HepG2 (cell line): ENCODE measurements around the gene HABP4. TPM values are rescaled to one million over a fixed set of nuclear protein-coding genes. Genes with fewer than 3 reads are reported as not detected.

ENCODE experiments used
- FOXK2 ChIP-seq: fragments of 450-650 bp; IDR thresholded peaks from 2 replicates; pipeline ENCODE4 v1.6.1; 2016
- KAT2B ChIP-seq: fragments of 150-350 bp; IDR thresholded peaks from 2 replicates; pipeline ENCODE4 v1.6.1; 2014; ENCODE audit warnings: low read depth, low read length, borderline replicate concordance
- KLF12 ChIP-seq: sonication (generic); formaldehyde crosslinking; IDR thresholded peaks from 2 replicates; pipeline ENCODE4 v1.4.0; 2020; ENCODE audit warnings: missing genetic modification reagents, borderline replicate concordance
- KLF6 ChIP-seq: IDR thresholded peaks from 2 replicates; pipeline ENCODE4 v1.8.0; 2016; ENCODE audit warnings: missing biosample characterization, missing genetic modification reagents
- RBM22 ChIP-seq: fragments of 200-400 bp; formaldehyde crosslinking; optimal IDR thresholded peaks from 2 replicates; pipeline ENCODE3; 2017; ENCODE audit warnings: mild to moderate bottlenecking, low read length, moderate library complexity
- RCOR2 ChIP-seq: IDR thresholded peaks from 2 replicates; pipeline ENCODE4 v1.6.1; 2016; ENCODE audit warnings: missing biosample characterization, missing genetic modification reagents
- REST ChIP-seq, 2 experiments: IDR thresholded peaks; 2 replicates each; pipeline ENCODE4 v1.6.1; 2011 to 2012; ENCODE audit warnings: low read length in 2 of 2, borderline replicate concordance in 1 of 2, low read depth in 1 of 2, mild to moderate bottlenecking in 1 of 2, moderate library complexity in 1 of 2
- SIN3A ChIP-seq: IDR thresholded peaks from 2 replicates; pipeline ENCODE4 v1.6.1; 2011; ENCODE audit warnings: low read depth, mild to moderate bottlenecking, control low read depth, low read length, borderline replicate concordance
- TBX2 ChIP-seq: sonication (generic); formaldehyde crosslinking; IDR thresholded peaks from 2 replicates; pipeline ENCODE4 v1.5.0; 2020; ENCODE audit warnings: missing genetic modification reagents, mild to moderate bottlenecking, borderline replicate concordance
- THAP11 ChIP-seq: IDR thresholded peaks from 2 replicates; pipeline ENCODE4 v1.6.1; 2016; ENCODE audit warnings: missing biosample characterization, missing genetic modification reagents
- ZNF143 ChIP-seq: sonication (generic); formaldehyde crosslinking; IDR thresholded peaks from 2 replicates; pipeline ENCODE4 v1.4.0; 2020; ENCODE audit warnings: missing genetic modification reagents
- ZNF318 ChIP-seq: sonication (generic); formaldehyde crosslinking; IDR thresholded peaks from 2 replicates; pipeline ENCODE4 v1.4.0; 2020; ENCODE audit warnings: mild to moderate bottlenecking, missing genetic modification reagents
- ZNF343 ChIP-seq: sonication (generic); formaldehyde crosslinking; IDR thresholded peaks from 2 replicates; pipeline ENCODE4 v1.4.0; 2020; ENCODE audit warnings: mild to moderate bottlenecking, missing genetic modification reagents
- ZNF687 ChIP-seq: sonication (generic); formaldehyde crosslinking; IDR thresholded peaks from 2 replicates; pipeline ENCODE4 v1.5.1; 2020; ENCODE audit warnings: mild to moderate bottlenecking, missing genetic modification reagents, moderate library complexity
- polyA plus RNA-seq, 8 experiments: library from polyadenylated mRNA; depleted of rRNA in 3 of 8; stranded (reverse) in 7 of 8; unstranded in 1 of 8; fragments of >200 nt; fragmentation: Illumina TruSeq in 4 of 8; extraction: Trizol in 4 of 8; gene quantifications; 2 replicates each; pipeline versions ENCODE4 v1.2.1 to v1.2.3, GENCODE V29; 2011 to 2016; ENCODE audit warnings: low read depth in 4 of 8, missing spikeins in 1 of 8, mixed read lengths in 1 of 8; ENCODE audit not compliant: insufficient read depth in 1 of 8
- total RNA-seq, 5 experiments: library from RNA; depleted of rRNA; stranded (reverse); fragments of >200 nt; fragmentation: Illumina TruSeq; extraction: Trizol; gene quantifications; 2 replicates each; pipeline ENCODE4 v1.2.3, GENCODE V29; 2016; ENCODE audit warnings: low read depth in 1 of 5

The HABP4 gene
- total and polyA plus RNA-seq, 2 of the 13 experiments (the other 11 are each of a cell fraction or from before 2014, with no cell fraction given), result 14.3 to 26.6 TPM

GRCh38 chr9:96417051-96417586 lies 32.9 kb upstream of the HABP4 start (continued):
- TF ChIP-seq ZNF687 (CRISPR knock-in tag) (peak; percentile 95), RCOR2 (CRISPR knock-in tag) (0 out of 2 replicates have a peak, but pooled peaks have one; percentile 31), KAT2B (no peak), THAP11 (CRISPR knock-in tag) (peak; percentile 86), RBM22 (no peak), SIN3A (peak; percentile 89; the same call in 1 of the 2 replicates), FOXK2 (no peak), KLF6 (CRISPR knock-in tag) (peak; percentile 57; the same call in 1 of the 2 replicates), KLF12 (CRISPR knock-in tag) (0 out of 2 replicates have a peak, but pooled peaks have one; percentile 43), REST (IDR thresholded peaks at IDR 0.05; ENCODE audit: borderline replicate concordance in 1 of 2, low read depth in 1 of 2, low read length in 2 of 2) (peak in 1 of 2 experiments; percentile 61; a peak in 1 of 4 replicates), TBX2 (CRISPR knock-in tag) (peak; percentile 93), ZNF143 (CRISPR knock-in tag) (peak; percentile 54; the same call in 1 of the 2 replicates), ZNF343 (CRISPR knock-in tag) (peak; percentile 85), ZNF318 (CRISPR knock-in tag) (peak; percentile 90; the same call in 1 of the 2 replicates)
